ENCODE measurements around the gene KLHDC4.
A peak's percentile ranks its signal among the peaks of the same experiment; 100 is the strongest.
"Not testable (repeated sequence)": the region's sequence is repeated elsewhere in the genome, so short reads cannot be mapped to it uniquely, and the experiment has no call there.

KLHDC4 gene

GRCh38 chr16:87684106-87684677, 81.6 kb downstream of the KLHDC4 start:
- no peak for DNase-seq (ENCODE audit: low read depth)

- DNase-seq (ENCODE audit: low read depth), result no peak
These were observed 82.9 kb downstream of the KLHDC4 start for GRCh38 chr16:87682852-87683399.

- DNase-seq (ENCODE audit: low read depth), result peak; percentile 58
These were observed 83.7 kb downstream of the KLHDC4 start for GRCh38 chr16:87681981-87682570.

- DNase-seq (ENCODE audit: low read depth), result not testable (repeated sequence)
These were observed 84.7 kb downstream of the KLHDC4 start for GRCh38 chr16:87681051-87681602.

- DNase-seq (ENCODE audit: low read depth), result no peak
These were observed 85.5 kb downstream of the KLHDC4 start for GRCh38 chr16:87680272-87680644.

- DNase-seq (ENCODE audit: low read depth), result no peak
These were observed 86.1 kb downstream of the KLHDC4 start for GRCh38 chr16:87679593-87680271.

- no peak for DNase-seq (ENCODE audit: low read depth)
These were observed 87.2 kb downstream of the KLHDC4 start for GRCh38 chr16:87678618-87679017.

GRCh38 chr16:87677830-87678229, 88.0 kb downstream of the KLHDC4 start:
- no peak for DNase-seq (ENCODE audit: low read depth)

- no peak for DNase-seq (ENCODE audit: low read depth)
These were observed 90.6 kb downstream of the KLHDC4 start for GRCh38 chr16:87675111-87675719.

- DNase-seq (ENCODE audit: low read depth), result no peak
These were observed 91.4 kb downstream of the KLHDC4 start for GRCh38 chr16:87674419-87674818.

GRCh38 chr16:87671715-87672270, 94.0 kb downstream of the KLHDC4 start:
- no peak for DNase-seq (ENCODE audit: low read depth)

- no peak for DNase-seq (ENCODE audit: low read depth)
These were observed 94.6 kb downstream of the KLHDC4 start for GRCh38 chr16:87671221-87671620.

- no peak for DNase-seq (ENCODE audit: low read depth)
These were observed 96.1 kb downstream of the KLHDC4 start for GRCh38 chr16:87669672-87670071.

GRCh38 chr16:87667946-87668345, 97.8 kb downstream of the KLHDC4 start:
- DNase-seq (ENCODE audit: low read depth), result no peak

GRCh38 chr16:87667443-87667842, 98.3 kb downstream of the KLHDC4 start:
- DNase-seq (ENCODE audit: low read depth), result no peak

GRCh38 chr16:87666919-87667318, 98.9 kb downstream of the KLHDC4 start:
- DNase-seq (ENCODE audit: low read depth), result no peak

GRCh38 chr16:87665193-87665592, 100.6 kb downstream of the KLHDC4 start:
- DNase-seq (ENCODE audit: low read depth), result no peak

GRCh38 chr16:87664792-87665191, 101.0 kb downstream of the KLHDC4 start:
- no peak for DNase-seq (ENCODE audit: low read depth)

GRCh38 chr16:87662254-87663204, 103.3 kb downstream of the KLHDC4 start:
- DNase-seq (ENCODE audit: low read depth), result no peak

GRCh38 chr16:87661561-87661960, 104.2 kb downstream of the KLHDC4 start:
- peak; percentile 11 for DNase-seq (ENCODE audit: low read depth)

- no peak for DNase-seq (ENCODE audit: low read depth)
These were observed 107.1 kb downstream of the KLHDC4 start for GRCh38 chr16:87658564-87659225.

All from fibroblast of gingiva (primary cell).